HepG2 (cell line): ENCODE results near the gene CMPK2. TPM values are rescaled to one million over a fixed set of nuclear protein-coding genes. Genes with fewer than 3 reads are reported as not detected.
A peak's percentile ranks its signal among the peaks of the same experiment; 100 is the strongest.

Experiments
- ATAC-seq: fragments of 200-7000 bp; cut with Tn5 transposase; 3 replicates; pipeline ENCODE4 v1.9.1; 2020; ENCODE audit warnings: mild to moderate bottlenecking, moderate library complexity
- BruUV-seq: library from RNA; stranded (reverse); fragments of 400-500 nt; replicated peaks from 2 replicates; lab custom pipeline; 2021; lab: Mats Ljungman, UMichigan
- CTCF ChIA-PET: fragments of 300-600 bp; formaldehyde crosslinking; extraction: SDS; loops from one replicate; lab custom pipeline; 2021; ENCODE audit warnings: low total read pairs, inconsistent platforms, low intra/inter-chr PET ratio; lab: Yijun Ruan, JAX
- POLR2A ChIA-PET: fragments of 350-600 bp; sonication (Branson Sonifier 250); formaldehyde crosslinking; loops from one replicate; lab custom pipeline; 2020; ENCODE audit warnings: antibody characterized with exemption, inconsistent platforms; lab: Yijun Ruan, JAX
- DNase-seq: peaks from one replicate; pipeline ENCODE4 v3.0.0-alpha.2; 2015; ENCODE audit warnings: low spot score
- FAIRE-seq: peaks from 3 replicates; lab custom pipeline; 2011; peaks lifted over from hg19 to GRCh38; lab: Jason Lieb, UNC
- H2AFZ ChIP-seq: one replicate; pipeline ENCODE4 v1.6.1; 2011; ENCODE audit warnings: low read length, inconsistent platforms
- H3K27ac ChIP-seq: fragments of 300-600 bp; 3 replicates; pipeline ENCODE4 v1.8.0; 2011; ENCODE audit warnings: mixed run types, mild to moderate bottlenecking, mixed read lengths, low read length, inconsistent platforms; ENCODE audit not compliant: insufficient read depth; ENCODE audit errors: extremely low read length
- H3K27me3 ChIP-seq, 2 experiments: fragments of 200-600 bp in 1 of 2; 2 replicates in 1 of 2; 3 replicates in 1 of 2; pipeline versions ENCODE4 v1.6.0 to v1.8.0; 2011; ENCODE audit warnings: low read length in 2 of 2, mild to moderate bottlenecking in 2 of 2, moderate library complexity in 2 of 2, inconsistent platforms in 1 of 2; ENCODE audit not compliant: insufficient read depth in 2 of 2, control insufficient read depth in 1 of 2
- H3K36me3 ChIP-seq, 2 experiments: fragments of 200-600 bp in 1 of 2; replicated peaks in 1 of 2; 2 replicates in 1 of 2; 3 replicates in 1 of 2; pipeline versions ENCODE4 v1.5.1 to v1.8.0; 2011; ENCODE audit warnings: low read length in 2 of 2, inconsistent platforms in 1 of 2; ENCODE audit not compliant: insufficient read depth in 2 of 2, control insufficient read depth in 1 of 2
- H3K4me1 ChIP-seq: 2 replicates; pipeline ENCODE4 v1.5.1; 2012; ENCODE audit warnings: low read length, inconsistent platforms; ENCODE audit not compliant: insufficient read depth
- H3K4me2 ChIP-seq: 2 replicates; pipeline ENCODE4 v1.6.0; 2011; ENCODE audit warnings: low read depth, low read length, inconsistent platforms
- H3K4me3 ChIP-seq, 3 experiments: fragments of 200-600 bp in 1 of 3; sonication (generic), shearing (Covaris generic) in 1 of 3; replicated peaks in 1 of 3; 2 replicates each; pipeline ENCODE4 v1.5.1; 2011 to 2016; ENCODE audit warnings: low read length in 3 of 3, inconsistent platforms in 2 of 3, low read depth in 2 of 3, mild to moderate bottlenecking in 2 of 3, control low read depth in 1 of 3, mixed read lengths in 1 of 3; ENCODE audit not compliant: insufficient read depth in 1 of 3
- H3K79me2 ChIP-seq: one replicate; pipeline ENCODE4 v1.6.1; 2011; ENCODE audit warnings: low read length, inconsistent platforms; ENCODE audit not compliant: insufficient read depth
- H3K9ac ChIP-seq: 2 replicates; pipeline ENCODE4 v1.6.0; 2011; ENCODE audit warnings: mild to moderate bottlenecking, low read depth, low read length, inconsistent platforms; ENCODE audit not compliant: insufficient read depth
- H3K9me3 ChIP-seq: 2 replicates; pipeline ENCODE4 v1.5.1; 2012; ENCODE audit warnings: mild to moderate bottlenecking, low read length
- H4K20me1 ChIP-seq: 2 replicates; pipeline ENCODE4 v1.6.0; 2011; ENCODE audit warnings: inconsistent platforms, mild to moderate bottlenecking, low read length, moderate library complexity; ENCODE audit not compliant: insufficient read depth
- CREB1 ChIP-seq, 2 experiments: fragments of 450-650 bp in 1 of 2; IDR thresholded peaks; 2 replicates each; pipeline ENCODE4 v1.6.1; 2016 to 2017; ENCODE audit warnings: control low read depth in 1 of 2, mild to moderate bottlenecking in 1 of 2, missing compliant biosample characterization in 1 of 2, missing genetic modification characterization in 1 of 2
- JARID2 ChIP-seq: sonication (generic); formaldehyde crosslinking; IDR thresholded peaks from 2 replicates; pipeline ENCODE4 v1.8.1; 2023; ENCODE audit warnings: missing genetic modification reagents, inconsistent platforms; ENCODE audit not compliant: insufficient replicate concordance
- TEAD3 ChIP-seq: optimal IDR thresholded peaks from 2 replicates; pipeline ENCODE3; 2016; ENCODE audit warnings: borderline replicate concordance
- ZBTB7B ChIP-seq: sonication (generic); formaldehyde crosslinking; IDR thresholded peaks from 2 replicates; pipeline ENCODE4 v1.4.0; 2020; ENCODE audit warnings: missing genetic modification reagents
- ZFYVE20 ChIP-seq: sonication (generic); formaldehyde crosslinking; IDR thresholded peaks from 2 replicates; pipeline ENCODE4 v1.8.0; 2023; ENCODE audit warnings: low read depth, mild to moderate bottlenecking, moderate library complexity, missing genetic modification reagents, borderline replicate concordance
- WGBS: methylation state at CpG from one replicate; pipeline ENCODE4 v1.1.6; 2017; ENCODE audit warnings: low lambda C conversion rate; 5-methylcytosine and 5-hydroxymethylcytosine counted together
- in situ Hi-C: cut with HindIII; loops from 2 replicates; pipeline ENCODE4 v1.10.0; 2017; ENCODE audit warnings: low pct_unique_long_range_greater_than_20kb; ENCODE audit not compliant: extremely low pct_ligation_motif_present
- intact Hi-C: fragments of 100-400 bp; cut with micrococcal nuclease; formaldehyde crosslinking; loops from one replicate; pipeline ENCODE4 v1.10.0; 2022; ENCODE audit not compliant: unreplicated experiment
- polyA plus RNA-seq, 8 experiments: library from polyadenylated mRNA; depleted of rRNA in 3 of 8; stranded (reverse) in 7 of 8; unstranded in 1 of 8; fragments of >200 nt; fragmentation: Illumina TruSeq in 4 of 8; extraction: Trizol in 4 of 8; gene quantifications; 2 replicates each; pipeline versions ENCODE4 v1.2.1 to v1.2.3, GENCODE V29; 2011 to 2016; ENCODE audit warnings: low read depth in 4 of 8, missing spikeins in 1 of 8, mixed read lengths in 1 of 8; ENCODE audit not compliant: insufficient read depth in 1 of 8
- total RNA-seq, 5 experiments: library from RNA; depleted of rRNA; stranded (reverse); fragments of >200 nt; fragmentation: Illumina TruSeq; extraction: Trizol; gene quantifications; 2 replicates each; pipeline ENCODE4 v1.2.3, GENCODE V29; 2016; ENCODE audit warnings: low read depth in 1 of 5
- TF ChIP-seq, protein P1 (sequence below): sonication (generic); formaldehyde crosslinking; IDR thresholded peaks from 2 replicates; pipeline ENCODE4 v1.8.1; 2023; ENCODE audit warnings: mild to moderate bottlenecking, inconsistent platforms, moderate library complexity, missing genetic modification reagents, borderline replicate concordance
- TF ChIP-seq, protein P2 (sequence below): sonication (generic); formaldehyde crosslinking; IDR thresholded peaks from 2 replicates; pipeline ENCODE4 v1.4.0; 2020; ENCODE audit warnings: mild to moderate bottlenecking, missing genetic modification reagents

The CMPK2 gene
- total and polyA plus RNA-seq, 2 of the 13 experiments (the other 11 are each of a cell fraction or from before 2014, with no cell fraction given): 0.04 to 1.0 TPM

GRCh38 chr2:6818012-6818411 lies 47.7 kb downstream of the CMPK2 start (continued):
- TF ChIP-seq, protein P1, sequence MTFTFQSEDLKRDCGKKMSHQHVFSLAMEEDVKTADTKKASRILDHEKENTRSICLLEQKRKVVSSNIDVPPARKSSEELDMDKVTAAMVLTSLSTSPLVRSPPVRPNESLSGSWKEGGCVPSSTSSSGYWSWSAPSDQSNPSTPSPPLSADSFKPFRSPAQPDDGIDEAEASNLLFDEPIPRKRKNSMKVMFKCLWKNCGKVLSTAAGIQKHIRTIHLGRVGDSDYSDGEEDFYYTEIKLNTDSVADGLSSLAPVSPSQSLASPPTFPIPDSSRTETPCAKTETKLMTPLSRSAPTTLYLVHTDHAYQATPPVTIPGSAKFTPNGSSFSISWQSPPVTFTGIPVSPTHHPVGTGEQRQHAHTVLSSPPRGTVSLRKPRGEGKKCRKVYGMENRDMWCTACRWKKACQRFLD (CRISPR knock-in tag): no peak
- no peak for TF ChIP-seq TEAD3
- no peak for TF ChIP-seq JARID2 (CRISPR knock-in tag)
- TF ChIP-seq, protein P2, sequence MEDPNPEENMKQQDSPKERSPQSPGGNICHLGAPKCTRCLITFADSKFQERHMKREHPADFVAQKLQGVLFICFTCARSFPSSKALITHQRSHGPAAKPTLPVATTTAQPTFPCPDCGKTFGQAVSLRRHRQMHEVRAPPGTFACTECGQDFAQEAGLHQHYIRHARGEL (CRISPR knock-in tag): no peak
- no peak for TF ChIP-seq ZFYVE20 (CRISPR knock-in tag)
- TF ChIP-seq, all 625 proteins: peak for 0

DNA sequence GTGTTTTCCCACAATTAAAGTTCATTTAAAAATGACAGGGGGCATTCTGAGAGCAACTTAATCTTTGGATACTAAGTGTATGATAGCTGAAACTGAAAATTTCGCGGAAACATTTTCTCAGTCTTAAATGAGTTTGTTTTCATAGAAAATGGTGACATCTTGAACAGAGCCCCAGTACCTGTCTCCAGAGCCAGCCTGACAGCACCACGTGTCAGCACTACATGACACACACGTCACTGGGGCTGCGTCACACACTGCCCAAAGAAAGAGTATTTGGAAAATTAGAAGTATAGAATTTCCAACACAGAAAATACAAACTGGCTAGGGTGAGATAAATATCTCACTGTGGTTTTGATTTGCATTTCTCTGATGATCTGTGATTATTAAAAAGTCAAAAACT lies 50.8 kb downstream of the CMPK2 start:
- no peaks in the 10 kb centered on the region for H3K36me3 ChIP-seq
- no peak overlapping the region for H2AFZ ChIP-seq
- intact Hi-C loops: no loop called here
- peaks cover 4 to 37% of the 10 kb centered on the region in 2 experiments; a peak in 3 of 5 replicates for H3K27me3 ChIP-seq
- WGBS: 45% methylated on average over 5 of the region's 5 CpGs
- no peak overlapping the region for H3K4me2 ChIP-seq
- H4K20me1 ChIP-seq: no peaks in the 10 kb centered on the region
- no peak overlapping the region for H3K9ac ChIP-seq
- in situ Hi-C loops: no loop called here
- BruUV-seq: no TSS peak
- POLR2A ChIA-PET: no interaction called here
- no peak for DNase-seq
- H3K79me2 ChIP-seq: no peaks in the 10 kb centered on the region
- H3K4me3 ChIP-seq: no peak overlapping the region
- CTCF ChIA-PET: no interaction called here
- no peaks in the 10 kb centered on the region for H3K4me1 ChIP-seq
- no peak overlapping the region for H3K27ac ChIP-seq
- no peaks in the 10 kb centered on the region for H3K9me3 ChIP-seq
- ATAC-seq: no peak
- TF ChIP-seq ZBTB7B (CRISPR knock-in tag) (no peak), CREB1 (IDR thresholded peaks at IDR 0.05) (0 out of 2 replicates have a peak, but pooled peaks have one; percentile 45), CREB1 (CRISPR knock-in tag; IDR thresholded peaks at IDR 0.05) (no peak)
- TF ChIP-seq, all 625 proteins: peak for 1
- FAIRE-seq: no peak
